ENCODE results near the gene NEDD4.
"Not testable (repeated sequence)": the region's sequence is repeated elsewhere in the genome, so short reads cannot be mapped to it uniquely, and the experiment has no call there.

Gene NEDD4

GRCh38 chr15:55824857-55825613 lies 168.4 kb downstream of the NEDD4 start:
- DNase-seq (ENCODE audit: low spot score): no peak

DNA sequence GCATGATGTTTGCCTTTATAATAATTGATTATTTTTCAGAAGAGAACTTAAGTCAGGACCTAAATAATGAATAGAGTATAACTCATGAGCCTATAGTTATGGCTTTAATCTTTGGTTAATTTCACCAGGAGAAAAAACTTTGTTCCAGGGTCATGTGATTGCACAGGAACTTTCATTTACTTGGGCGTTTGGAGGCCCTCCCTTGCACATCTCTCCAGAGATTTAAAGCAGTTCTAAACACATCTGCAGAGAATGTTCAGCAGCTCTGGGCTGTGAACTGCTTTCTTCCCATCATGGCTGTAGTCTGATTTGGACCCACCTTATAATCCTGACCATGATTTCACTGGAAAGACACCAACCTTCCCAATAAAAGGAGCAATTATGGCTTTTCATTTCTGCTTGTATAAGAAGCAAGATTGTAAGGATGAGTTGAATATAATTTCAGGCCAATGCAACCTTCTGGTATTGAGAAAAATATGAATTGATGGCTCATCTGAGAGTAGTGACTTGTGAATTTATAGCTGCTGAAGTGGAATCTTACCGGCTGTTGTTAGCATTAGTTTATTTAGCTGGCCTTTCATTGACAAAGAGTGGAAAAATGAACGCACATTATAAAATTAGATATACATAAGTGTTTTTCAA lies 169.6 kb downstream of the NEDD4 start:
- no peak for DNase-seq (ENCODE audit: low spot score)

- DNase-seq (ENCODE audit: low spot score): no peak
Measured at GRCh38 chr15:55823191-55823670, 170.2 kb downstream of the NEDD4 start.

DNA sequence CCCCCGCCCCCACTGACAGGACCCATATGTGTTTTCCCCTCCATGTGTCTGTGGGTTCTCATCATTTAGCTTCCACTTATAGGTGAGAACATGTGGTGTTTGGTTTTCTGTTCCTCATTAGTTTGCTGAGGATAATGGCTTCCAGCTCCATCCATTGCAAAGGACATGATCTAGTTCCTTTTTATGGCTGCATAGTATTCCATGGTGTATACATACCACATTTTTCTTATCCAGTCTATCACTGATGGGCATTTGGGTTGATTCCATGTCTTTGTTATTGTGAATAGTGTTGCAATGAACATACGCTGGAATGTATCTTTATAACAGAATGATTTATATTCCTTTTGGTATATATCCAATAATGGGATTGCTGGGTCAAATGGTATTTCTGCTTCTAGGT lies 171.7 kb downstream of the NEDD4 start:
- not testable (repeated sequence) for DNase-seq (ENCODE audit: low spot score)

DNA sequence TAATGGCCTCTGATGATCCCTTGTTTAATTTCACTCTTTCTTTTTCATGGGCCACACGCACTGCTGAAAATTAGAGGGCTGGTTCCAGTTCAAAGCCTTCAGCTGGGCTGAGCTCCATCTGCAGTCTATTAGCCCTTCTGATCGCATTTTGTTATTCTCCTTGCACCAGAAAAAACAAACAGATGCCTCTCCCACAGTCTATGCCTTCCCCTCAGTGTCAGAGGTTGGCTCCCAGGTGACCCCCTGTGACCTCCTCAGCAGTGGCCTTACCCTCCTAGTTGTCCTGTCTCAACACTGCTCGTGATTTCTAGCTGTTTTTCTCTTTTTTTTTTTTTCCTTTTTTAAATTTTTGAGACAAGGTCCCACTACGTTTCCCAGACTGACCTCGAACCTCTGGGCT lies 173.4 kb downstream of the NEDD4 start:
- DNase-seq (ENCODE audit: low spot score): no peak

- DNase-seq (ENCODE audit: low spot score): no peak
Measured at GRCh38 chr15:55819397-55820034, 173.9 kb downstream of the NEDD4 start.

- DNase-seq (ENCODE audit: low spot score): no peak
Measured at GRCh38 chr15:55816017-55816416, 177.4 kb downstream of the NEDD4 start.

DNA sequence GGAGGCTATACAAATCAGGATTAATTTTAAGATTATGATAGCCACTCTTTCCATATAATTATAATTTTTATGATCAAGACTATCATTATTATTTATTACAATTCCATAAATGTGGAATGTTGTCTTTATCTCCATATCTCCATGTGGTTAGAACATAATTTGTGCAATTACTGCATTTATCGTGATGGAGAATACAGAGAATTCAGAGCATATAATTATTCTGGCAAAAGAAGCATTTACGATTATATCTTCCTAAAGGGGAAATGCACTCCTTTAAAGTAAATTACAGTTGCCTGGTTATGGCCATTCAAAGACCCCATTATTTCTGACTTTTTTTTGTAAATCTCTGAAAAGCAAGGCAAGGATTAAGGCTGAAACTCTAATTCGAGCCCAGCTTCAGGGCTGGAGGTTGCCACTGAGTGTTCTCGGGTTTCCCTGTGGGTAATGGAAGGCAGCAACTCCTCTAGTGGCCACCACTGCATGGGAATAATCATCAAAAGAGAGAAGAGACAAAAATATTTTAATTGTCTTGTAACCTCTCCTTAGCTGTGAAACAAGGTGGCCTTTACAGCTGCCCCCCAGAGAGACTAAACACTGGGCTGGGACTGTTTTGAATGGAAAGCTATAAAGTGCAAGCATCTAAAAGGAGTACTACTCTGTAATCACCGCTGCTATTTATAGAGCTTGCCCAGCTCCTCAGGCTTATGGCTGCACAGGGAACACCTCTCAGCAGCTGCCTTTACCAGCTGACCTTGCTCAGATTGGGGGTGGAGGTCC lies 190.6 kb downstream of the NEDD4 start:
- no peak for DNase-seq (ENCODE audit: low spot score)

DNA sequence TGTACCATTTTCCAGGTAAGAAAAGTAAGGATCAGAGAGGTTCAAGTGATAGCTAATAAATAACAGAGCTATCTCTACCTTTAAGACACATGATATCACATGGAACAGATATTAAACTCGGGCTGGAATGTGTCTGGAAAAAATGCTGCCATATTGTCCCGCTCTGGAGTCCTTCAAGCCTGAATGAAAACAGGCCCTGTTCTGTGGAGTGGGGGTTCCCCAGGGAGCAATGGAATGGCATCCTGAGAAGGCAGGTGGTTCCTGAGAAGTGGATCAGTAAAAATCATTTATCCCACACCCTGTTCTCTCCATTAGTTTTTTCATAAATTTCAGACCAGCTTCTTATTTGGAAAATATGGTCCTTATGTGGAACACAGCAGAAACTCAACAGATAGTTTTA lies 193.2 kb downstream of the NEDD4 start:
- no peak for DNase-seq (ENCODE audit: low spot score)

DNA sequence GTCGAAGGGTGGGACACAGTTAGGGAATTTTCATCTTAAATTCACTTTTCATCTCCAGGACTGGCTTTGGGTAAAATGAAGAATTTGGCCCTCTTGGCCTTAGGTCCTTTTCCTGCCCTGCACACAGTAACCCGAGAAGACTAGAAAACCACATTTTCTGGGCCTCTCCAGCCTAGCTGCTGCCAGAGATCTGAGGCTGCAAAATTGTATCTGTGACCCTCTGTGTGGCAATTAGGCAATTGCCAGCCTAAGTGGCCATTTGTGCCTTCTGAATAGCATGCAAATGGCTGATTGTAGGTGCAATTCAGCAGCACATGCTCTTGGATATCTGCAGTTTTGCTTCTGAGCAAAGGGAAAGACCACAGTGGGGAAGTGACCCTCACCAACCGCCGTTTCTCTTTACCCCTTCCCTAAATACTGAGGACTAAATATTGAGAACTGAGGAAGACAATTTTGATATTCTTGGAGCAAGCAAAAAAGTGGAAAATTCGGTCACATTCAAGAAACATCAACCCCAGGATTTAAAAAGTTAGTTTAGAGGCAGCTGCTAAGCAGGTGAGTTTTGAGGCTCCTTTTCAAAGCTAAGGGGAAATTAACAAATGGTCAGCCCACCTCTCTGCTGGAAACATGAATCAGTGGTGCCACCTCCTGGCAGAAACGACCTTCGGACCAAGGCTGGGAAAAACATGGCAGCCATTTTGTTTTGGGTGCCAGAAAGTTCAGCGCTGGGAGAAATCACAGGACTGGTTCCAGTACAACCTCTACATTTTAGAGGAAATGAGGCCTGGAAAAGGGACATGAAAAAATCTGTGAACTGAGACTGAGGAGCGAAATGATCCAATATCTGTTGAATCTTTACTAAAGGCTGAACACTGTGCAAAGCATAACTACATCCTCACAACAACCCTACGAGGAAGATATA lies 193.9 kb downstream of the NEDD4 start:
- DNase-seq (ENCODE audit: low spot score): no peak

DNA sequence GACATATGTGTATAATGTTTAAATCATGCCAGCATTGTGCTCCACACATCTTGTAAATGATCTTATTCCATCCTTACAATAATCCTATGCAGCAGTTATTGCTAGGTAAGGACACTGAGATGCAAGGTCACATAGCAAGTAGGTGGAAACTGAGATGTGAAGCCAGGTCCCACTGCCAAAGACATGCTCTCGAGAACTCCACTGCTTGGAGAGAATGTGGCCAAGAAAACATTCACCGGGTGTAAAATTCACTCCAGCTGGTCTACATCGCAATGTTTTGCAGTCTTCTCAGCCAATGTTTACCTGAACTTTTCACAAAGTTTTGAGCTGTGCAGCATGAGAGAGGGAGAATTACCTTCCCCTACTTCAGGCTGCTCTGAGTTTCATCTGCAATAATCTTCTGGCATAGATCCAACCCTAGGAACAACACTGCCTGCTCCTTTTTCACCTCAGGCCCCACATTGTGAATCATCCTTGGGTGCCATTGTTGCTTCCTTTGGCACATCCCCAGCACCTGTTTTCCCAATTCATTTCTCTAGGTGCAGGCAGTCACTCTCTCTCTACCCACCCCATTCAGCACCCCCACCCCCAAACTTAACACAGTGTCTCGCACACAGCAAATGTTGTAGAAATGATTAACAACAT lies 197.0 kb downstream of the NEDD4 start:
- no peak for DNase-seq (ENCODE audit: low spot score)

DNA sequence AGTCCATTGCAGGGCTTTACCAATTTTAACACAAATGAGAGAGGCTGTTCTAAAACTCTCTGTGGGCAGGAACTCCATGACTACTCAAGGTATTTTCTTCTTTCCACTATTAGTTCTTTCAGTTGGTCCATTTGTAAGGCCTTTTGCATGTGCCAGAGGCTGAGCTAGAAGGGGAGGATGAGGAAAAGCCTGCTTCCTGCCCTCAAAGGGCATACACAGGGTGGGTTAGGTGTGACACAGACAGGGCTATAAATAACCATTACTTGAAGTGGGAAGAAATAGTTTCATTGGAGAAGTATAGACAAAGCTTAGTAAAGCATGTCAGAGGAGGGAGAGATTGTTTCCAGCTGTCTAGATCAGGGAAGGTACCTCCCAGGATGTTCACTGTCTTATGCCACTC lies 198.4 kb downstream of the NEDD4 start:
- DNase-seq (ENCODE audit: low spot score): no peak

DNA sequence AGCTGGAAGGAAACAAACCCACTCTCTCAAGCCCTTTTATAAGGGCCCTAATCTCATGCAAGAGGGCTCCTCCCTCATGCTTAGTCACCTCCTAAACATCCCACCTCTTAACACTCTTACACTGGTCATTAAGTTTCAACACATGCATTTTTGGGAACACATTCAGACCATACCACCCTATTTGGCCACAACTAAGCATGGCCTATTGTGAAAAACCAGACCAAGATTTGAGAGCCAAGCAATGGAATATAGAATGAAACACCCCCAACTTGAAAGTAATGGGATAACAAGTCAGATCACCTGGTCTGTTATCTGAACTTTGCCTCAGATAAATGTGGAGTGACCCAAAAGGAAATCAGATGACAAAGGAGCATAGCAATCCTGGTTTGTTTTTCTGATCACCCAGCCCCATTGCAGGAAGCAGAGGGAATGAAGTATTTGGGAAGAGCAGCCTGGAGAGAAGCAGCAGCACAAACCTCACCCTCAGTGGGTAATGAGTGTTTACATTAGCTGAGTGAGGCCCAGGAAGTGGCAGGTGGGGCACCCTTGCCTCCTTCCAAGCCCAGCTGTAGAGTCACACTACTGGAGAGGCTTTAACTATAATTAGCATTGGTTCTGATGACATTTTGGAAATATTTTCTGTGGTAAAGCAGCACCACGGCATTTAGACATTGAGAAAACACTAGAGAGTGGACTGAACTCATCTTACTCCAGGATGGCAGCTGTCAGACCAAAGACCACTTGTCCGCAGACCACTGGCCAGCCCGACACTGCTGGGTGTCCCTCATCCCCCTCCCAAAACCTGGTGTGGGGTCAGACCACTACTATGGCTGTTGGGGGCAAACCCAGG lies 201.6 kb downstream of the NEDD4 start:
- DNase-seq (ENCODE audit: low spot score): no peak

- peak; percentile 44 for DNase-seq (ENCODE audit: low spot score)
Measured at GRCh38 chr15:55789066-55789660, 204.2 kb downstream of the NEDD4 start.

GRCh38 chr15:55786341-55786740 lies 207.1 kb downstream of the NEDD4 start:
- DNase-seq (ENCODE audit: low spot score): no peak

- DNase-seq (ENCODE audit: low spot score): not testable (repeated sequence)
Measured at GRCh38 chr15:55785593-55785992, 207.8 kb downstream of the NEDD4 start.

GRCh38 chr15:55784286-55784685 lies 209.1 kb downstream of the NEDD4 start:
- DNase-seq (ENCODE audit: low spot score): no peak

DNA sequence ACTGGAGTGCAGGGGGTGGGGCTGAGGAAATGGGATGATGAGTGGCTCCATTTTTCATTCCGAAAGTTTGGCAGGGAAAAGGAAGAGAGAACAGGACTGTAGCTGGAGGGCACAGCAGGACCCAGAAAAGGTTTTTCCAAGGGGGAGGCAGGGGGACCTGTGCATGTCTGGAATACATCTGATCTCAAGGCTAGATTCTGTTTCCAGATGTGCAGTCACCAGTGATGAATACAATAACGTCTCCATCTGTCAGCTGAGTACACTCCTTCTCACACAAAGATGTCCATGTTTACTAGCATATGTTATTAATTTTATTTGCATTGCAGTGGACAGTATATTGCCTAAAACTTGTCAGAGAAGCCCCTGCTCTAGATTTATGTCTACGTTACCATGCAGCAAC lies 210.5 kb downstream of the NEDD4 start:
- no peak for DNase-seq (ENCODE audit: low spot score)

DNA sequence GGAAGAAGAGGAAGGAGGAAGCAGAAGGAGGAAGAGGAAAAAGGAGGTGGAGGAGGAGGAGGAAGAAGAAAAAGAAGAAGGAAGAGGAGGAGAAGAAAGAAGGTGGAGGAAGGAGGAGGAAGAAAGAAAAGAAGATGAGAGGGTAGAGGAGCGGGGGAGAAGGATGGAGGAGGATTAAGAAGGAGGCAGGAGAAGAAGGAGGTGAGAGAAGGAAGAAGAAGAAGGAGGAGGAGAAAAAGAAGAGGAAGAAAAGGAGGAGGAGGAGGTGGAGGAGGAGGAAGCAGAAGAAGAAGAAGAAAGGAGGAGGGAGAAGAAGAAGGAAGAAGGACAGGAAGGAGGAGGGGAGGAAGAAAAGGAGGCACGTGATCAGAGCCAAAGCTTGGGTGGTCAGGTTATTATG lies 213.1 kb downstream of the NEDD4 start:
- DNase-seq (ENCODE audit: low spot score): no peak
